Esophagus (tissue), 2 donors: ENCODE results near the gene PRKACG. TPM values are rescaled to one million over a fixed set of nuclear protein-coding genes. Genes with fewer than 3 reads are reported as not detected.

Experiments
- H3K27ac ChIP-seq, 2 donors: one replicate each; pipeline ENCODE4 v1.5.1; 2013; ENCODE audit warnings: low read depth in 2 of 2, mild to moderate bottlenecking in 2 of 2, inconsistent platforms in 1 of 2, low read length in 1 of 2, moderate library complexity in 1 of 2
- H3K27me3 ChIP-seq, 2 donors: one replicate each; pipeline ENCODE4 v1.6.1; 2013; ENCODE audit warnings: low read length in 2 of 2, control low read depth in 1 of 2, mild to moderate bottlenecking in 1 of 2; ENCODE audit not compliant: insufficient read depth in 2 of 2, control insufficient read depth in 1 of 2
- H3K36me3 ChIP-seq, 2 donors: one replicate each; pipeline ENCODE4 v1.6.1; 2013; ENCODE audit warnings: low read length in 1 of 2; ENCODE audit not compliant: control insufficient read depth in 2 of 2, insufficient read depth in 2 of 2
- H3K4me1 ChIP-seq, 2 donors: one replicate each; pipeline ENCODE4 v1.6.1; 2013; ENCODE audit warnings: low read length in 1 of 2; ENCODE audit not compliant: control insufficient read depth in 2 of 2, insufficient read depth in 2 of 2
- H3K4me3 ChIP-seq, 2 donors: one replicate each; pipeline ENCODE4 v1.5.1; 2013; ENCODE audit warnings: low read length in 2 of 2, mild to moderate bottlenecking in 2 of 2, low read depth in 1 of 2, moderate library complexity in 1 of 2
- H3K9me3 ChIP-seq, 2 donors: one replicate each; pipeline ENCODE4 v1.6.1; 2013; ENCODE audit warnings: mild to moderate bottlenecking in 2 of 2, low read depth in 1 of 2, low read length in 1 of 2, moderate library complexity in 1 of 2; ENCODE audit not compliant: control insufficient read depth in 2 of 2, insufficient read depth in 1 of 2
- WGBS, 2 donors: extraction: QIAGEN DNeasy Blood & Tissue Kit; methylation state at CpG; one replicate each; pipeline ENCODE4 v1.1.7; 2013; 5-methylcytosine and 5-hydroxymethylcytosine counted together
- polyA plus RNA-seq, 2 donors: library from polyadenylated mRNA; stranded (reverse); fragments of 200-250 nt; gene quantifications; one replicate each; pipeline ENCODE4 v1.2.3, GENCODE V29; 2013
- donor health status: healthy with polysubstance abuse.
- donor health status: Bipolar disorder and iron deficiency.

Gene PRKACG
- polyA plus RNA-seq, 2 donors = not detected

DNA sequence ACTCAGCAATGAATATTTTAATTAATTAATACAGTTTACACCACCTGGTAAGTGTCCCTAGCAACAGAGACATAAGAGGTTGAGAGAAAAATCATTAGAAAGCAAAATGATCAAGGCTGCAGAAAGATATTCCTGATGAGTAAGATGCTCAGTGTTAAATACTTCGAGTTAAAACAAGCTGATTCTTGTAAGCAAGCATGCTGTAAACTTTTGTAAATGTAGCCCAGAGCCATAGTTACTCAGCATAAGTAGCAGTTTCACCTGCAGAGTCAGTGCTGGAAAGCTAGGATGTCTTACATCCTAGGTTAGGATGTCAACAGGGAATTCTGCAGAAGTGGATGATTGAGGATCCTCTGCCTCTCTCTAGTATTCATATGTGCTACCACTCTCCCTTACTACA is 4.2 kb downstream of the PRKACG start:
- Histone ChIP-seq H3K27me3 (no peaks in the 10 kb centered on the region), H3K9me3 (no peaks in the 10 kb centered on the region), H3K4me1 (no peaks in the 10 kb centered on the region), H3K27ac (no peak overlapping the region), H3K36me3 (no peaks in the 10 kb centered on the region), H3K4me3 (no peak overlapping the region)
- 36 to 51% methylated on average over 1 of the region's 1 CpG for WGBS, 2 donors

DNA sequence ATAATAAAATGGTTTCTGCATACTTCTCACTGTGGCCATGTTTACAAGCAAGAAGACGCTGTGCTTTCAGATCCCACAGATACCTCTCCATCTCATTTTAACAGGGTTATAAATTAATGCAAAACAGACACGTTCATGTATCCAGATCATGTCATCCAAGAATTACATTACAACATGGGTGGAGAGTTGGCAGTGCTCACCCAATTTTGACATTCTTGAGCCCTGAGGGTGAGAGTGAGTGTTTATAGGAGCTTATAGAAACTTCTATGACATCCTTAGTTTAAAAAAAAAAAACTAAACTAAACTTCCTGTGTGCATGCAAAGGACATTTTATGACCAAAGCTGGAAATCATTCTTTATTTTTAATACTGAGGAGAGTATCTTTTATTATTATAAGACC is 9.1 kb downstream of the PRKACG start:
- H3K4me3 ChIP-seq = no peak overlapping the region
- H3K36me3 ChIP-seq = no peaks in the 10 kb centered on the region
- no peaks in the 10 kb centered on the region for H3K9me3 ChIP-seq
- 26 to 43% methylated on average over 2 of the region's 2 CpGs for WGBS, 2 donors
- no peaks in the 10 kb centered on the region for H3K4me1 ChIP-seq
- no peak overlapping the region for H3K27ac ChIP-seq
- H3K27me3 ChIP-seq = no peaks in the 10 kb centered on the region

- WGBS, 2 donors = 75 to 80% methylated on average over 8 of the region's 8 CpGs
Observed at GRCh38 chr9:69003051-69003450, 10.9 kb downstream of the PRKACG start.

GRCh38 chr9:69001921-69002320 is 12.0 kb downstream of the PRKACG start:
- no peaks in the 10 kb centered on the region for H3K4me1 ChIP-seq
- WGBS, 2 donors = 66 to 69% methylated on average over 8 of the region's 8 CpGs
- no peak overlapping the region for H3K27ac ChIP-seq

More at GRCh38 chr9:69003051-69003450, 10.9 kb downstream of the PRKACG start:
- no peaks in the 10 kb centered on the region for H3K27me3 ChIP-seq
- no peaks in the 10 kb centered on the region for H3K36me3 ChIP-seq
- no peak overlapping the region for H3K27ac ChIP-seq
- no peaks in the 10 kb centered on the region for H3K9me3 ChIP-seq
- H3K4me3 ChIP-seq = no peak overlapping the region
- no peaks in the 10 kb centered on the region for H3K4me1 ChIP-seq

GRCh38 chr9:68999393-69000105 is 14.4 kb downstream of the PRKACG start:
- H3K9me3 ChIP-seq = no peaks in the 10 kb centered on the region
- no peak overlapping the region for H3K4me3 ChIP-seq
- H3K4me1 ChIP-seq = no peaks in the 10 kb centered on the region
- no peaks in the 10 kb centered on the region for H3K27me3 ChIP-seq
- H3K36me3 ChIP-seq = no peaks in the 10 kb centered on the region
- H3K27ac ChIP-seq = no peak overlapping the region
- 32 to 38% methylated on average over 10 of the region's 10 CpGs for WGBS, 2 donors

More at GRCh38 chr9:69001921-69002320, 12.0 kb downstream of the PRKACG start:
- H3K4me3 ChIP-seq = no peak overlapping the region
- H3K36me3 ChIP-seq = no peaks in the 10 kb centered on the region
- H3K9me3 ChIP-seq = no peaks in the 10 kb centered on the region
- H3K27me3 ChIP-seq = no peaks in the 10 kb centered on the region

GRCh38 chr9:68998812-68999211 is 15.1 kb downstream of the PRKACG start:
- 80% methylated on average over 5 of the region's 5 CpGs for WGBS, 2 donors

GRCh38 chr9:68998385-68998784 is 15.5 kb downstream of the PRKACG start:
- no peaks in the 10 kb centered on the region for H3K27me3 ChIP-seq
- H3K4me3 ChIP-seq = no peak overlapping the region
- H3K9me3 ChIP-seq = no peaks in the 10 kb centered on the region
- no peaks in the 10 kb centered on the region for H3K4me1 ChIP-seq
- 59 to 64% methylated on average over 4 of the region's 4 CpGs for WGBS, 2 donors
- H3K36me3 ChIP-seq = no peaks in the 10 kb centered on the region
- no peak overlapping the region for H3K27ac ChIP-seq

More at GRCh38 chr9:68998812-68999211, 15.1 kb downstream of the PRKACG start:
- Histone ChIP-seq H3K27me3 (no peaks in the 10 kb centered on the region), H3K9me3 (no peaks in the 10 kb centered on the region), H3K4me1 (no peaks in the 10 kb centered on the region), H3K36me3 (no peaks in the 10 kb centered on the region), H3K4me3 (no peak overlapping the region), H3K27ac (no peak overlapping the region)

DNA sequence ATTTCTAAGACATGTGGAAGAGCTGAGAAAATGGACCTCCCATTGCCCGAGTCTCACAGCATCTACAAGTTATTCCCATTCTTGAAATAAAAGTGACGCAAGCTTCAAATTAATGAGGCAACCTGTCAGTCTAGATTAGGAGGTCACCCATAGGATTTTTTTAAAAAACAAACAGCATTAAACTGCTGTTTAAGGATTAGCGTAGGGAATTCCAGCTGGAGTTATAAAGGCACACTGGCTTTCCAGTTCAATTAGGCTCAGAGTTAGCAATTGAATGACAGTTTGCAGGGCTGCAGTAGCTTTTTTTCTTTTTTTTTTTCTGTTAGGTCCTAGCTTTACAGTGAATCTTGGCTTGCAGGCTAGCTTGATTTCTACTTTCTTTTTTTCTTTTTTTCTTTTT is 16.2 kb downstream of the PRKACG start:
- Histone ChIP-seq H3K9me3 (no peaks in the 10 kb centered on the region), H3K4me3 (no peak overlapping the region), H3K27me3 (no peaks in the 10 kb centered on the region), H3K27ac (no peak overlapping the region), H3K4me1 (no peaks in the 10 kb centered on the region), H3K36me3 (no peaks in the 10 kb centered on the region)
- WGBS, 2 donors = 71 to 77% methylated on average over 3 of the region's 3 CpGs

- no peaks in the 10 kb centered on the region for H3K9me3 ChIP-seq
- H3K4me1 ChIP-seq = no peaks in the 10 kb centered on the region
- H3K27ac ChIP-seq = no peak overlapping the region
- WGBS, 2 donors = 78% methylated on average over 5 of the region's 5 CpGs
- no peaks in the 10 kb centered on the region for H3K36me3 ChIP-seq
- H3K27me3 ChIP-seq = no peaks in the 10 kb centered on the region
- H3K4me3 ChIP-seq = no peak overlapping the region
Observed at GRCh38 chr9:68996462-68996861, 17.5 kb downstream of the PRKACG start.

DNA sequence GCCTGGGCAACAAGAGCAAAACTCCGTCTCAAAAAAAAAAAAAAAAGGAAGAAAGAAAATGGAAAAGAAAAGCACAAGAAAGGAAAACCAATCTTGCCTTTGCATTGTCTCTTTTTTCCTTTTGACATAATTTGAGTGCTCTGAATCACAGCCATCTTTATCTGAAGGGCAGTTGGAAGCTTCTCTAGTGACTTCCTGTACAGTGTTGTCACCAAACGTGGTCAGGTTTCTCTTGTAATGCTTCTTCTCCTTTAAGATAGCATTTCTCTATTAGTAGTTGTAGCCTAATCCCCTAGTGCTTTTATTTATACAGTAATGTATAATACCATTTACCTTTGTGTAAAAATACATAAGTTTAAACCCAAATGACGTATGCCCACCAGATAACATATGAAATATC is 18.1 kb downstream of the PRKACG start:
- H3K27me3 ChIP-seq = no peaks in the 10 kb centered on the region
- H3K27ac ChIP-seq = no peak overlapping the region
- no peaks in the 10 kb centered on the region for H3K4me1 ChIP-seq
- no peak overlapping the region for H3K4me3 ChIP-seq
- no peaks in the 10 kb centered on the region for H3K9me3 ChIP-seq
- 60 to 71% methylated on average over 2 to 3 of the region's 3 CpGs for WGBS, 2 donors
- H3K36me3 ChIP-seq = no peaks in the 10 kb centered on the region
